Tibial nerve (tissue), 4 donors: ENCODE results near the gene TMCC1.

Experiments used
- EP300 ChIP-seq, 2 donors: sonication (generic); formaldehyde crosslinking; IDR thresholded peaks; one replicate each; pipeline ENCODE4 v1.6.1; 2017; ENCODE audit warnings: antibody characterized with exemption in 2 of 2, mild to moderate bottlenecking in 1 of 2
- POLR2A ChIP-seq, 2 donors: fragments of 450-650 bp; IDR thresholded peaks; one replicate each; pipeline ENCODE4 v1.6.1; 2017; ENCODE audit warnings: antibody characterized with exemption in 2 of 2, mild to moderate bottlenecking in 2 of 2, moderate library complexity in 2 of 2
- TF ChIP-seq, protein P1 (sequence below), 5 experiments: fragments of 200-600 bp in 3 of 5; fragments of 450-650 bp in 2 of 5; sonication (generic) in 3 of 5; IDR thresholded peaks; one replicate each; pipeline ENCODE4 v1.5.1; 2016 to 2019; ENCODE audit warnings: antibody characterized with exemption in 5 of 5, mild to moderate bottlenecking in 3 of 5, moderate library complexity in 2 of 5

DNA sequence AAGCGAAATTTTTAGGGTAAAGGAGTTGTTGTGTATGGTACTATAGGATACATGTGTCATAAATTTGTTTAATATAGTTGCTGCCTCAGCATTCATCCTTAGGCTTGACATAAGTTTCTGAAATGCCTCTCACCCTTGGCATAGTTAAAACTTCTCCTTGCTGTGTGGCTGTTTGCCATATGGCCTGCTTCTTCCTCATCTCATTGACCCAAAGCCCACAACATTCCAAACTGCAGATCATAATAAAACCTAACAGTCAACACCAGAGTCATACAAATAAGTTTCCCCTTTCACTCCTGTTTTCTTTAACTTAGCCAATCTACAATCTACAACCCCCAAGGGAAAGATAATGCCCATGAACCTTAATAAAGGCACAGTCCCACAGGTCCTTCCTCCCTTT, 136.6 kb downstream of the TMCC1 start:
- TF ChIP-seq, protein P1, sequence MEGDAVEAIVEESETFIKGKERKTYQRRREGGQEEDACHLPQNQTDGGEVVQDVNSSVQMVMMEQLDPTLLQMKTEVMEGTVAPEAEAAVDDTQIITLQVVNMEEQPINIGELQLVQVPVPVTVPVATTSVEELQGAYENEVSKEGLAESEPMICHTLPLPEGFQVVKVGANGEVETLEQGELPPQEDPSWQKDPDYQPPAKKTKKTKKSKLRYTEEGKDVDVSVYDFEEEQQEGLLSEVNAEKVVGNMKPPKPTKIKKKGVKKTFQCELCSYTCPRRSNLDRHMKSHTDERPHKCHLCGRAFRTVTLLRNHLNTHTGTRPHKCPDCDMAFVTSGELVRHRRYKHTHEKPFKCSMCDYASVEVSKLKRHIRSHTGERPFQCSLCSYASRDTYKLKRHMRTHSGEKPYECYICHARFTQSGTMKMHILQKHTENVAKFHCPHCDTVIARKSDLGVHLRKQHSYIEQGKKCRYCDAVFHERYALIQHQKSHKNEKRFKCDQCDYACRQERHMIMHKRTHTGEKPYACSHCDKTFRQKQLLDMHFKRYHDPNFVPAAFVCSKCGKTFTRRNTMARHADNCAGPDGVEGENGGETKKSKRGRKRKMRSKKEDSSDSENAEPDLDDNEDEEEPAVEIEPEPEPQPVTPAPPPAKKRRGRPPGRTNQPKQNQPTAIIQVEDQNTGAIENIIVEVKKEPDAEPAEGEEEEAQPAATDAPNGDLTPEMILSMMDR (IDR thresholded peaks at IDR 0.05), result no peak
- no peak for TF ChIP-seq POLR2A (IDR thresholded peaks at IDR 0.05)
- no peak for TF ChIP-seq EP300 (IDR thresholded peaks at IDR 0.05)
